SU-DHL-6 (cell line): ENCODE data around the gene DENR.

ENCODE experiments used
- H2AFZ ChIP-seq: fragments of 200-600 bp; sonication (generic); 2 replicates; pipeline ENCODE4 v1.6.1; 2014; ENCODE audit warnings: low read depth, mild to moderate bottlenecking, moderate library complexity, mixed read lengths, antibody characterized with exemption, low read length; ENCODE audit not compliant: severe bottlenecking
- H3F3A ChIP-seq: fragments of 200-600 bp; shearing (Covaris generic); 2 replicates; pipeline ENCODE4 v1.6.0; 2016; ENCODE audit warnings: antibody characterized with exemption, mild to moderate bottlenecking; ENCODE audit not compliant: insufficient read depth
- H3K27ac ChIP-seq: fragments of 200-600 bp; sonication (generic); 2 replicates; pipeline ENCODE4 v1.5.1; 2016; ENCODE audit warnings: low read depth, mild to moderate bottlenecking, low read length, moderate library complexity, mixed read lengths
- H3K27me3 ChIP-seq: fragments of 200-600 bp; sonication (generic), shearing (Covaris generic); 2 replicates; pipeline ENCODE4 v1.6.0; 2014; ENCODE audit warnings: mild to moderate bottlenecking, low read length
- H3K36me3 ChIP-seq: fragments of 200-600 bp; sonication (generic); 2 replicates; pipeline ENCODE4 v1.6.1; 2014; ENCODE audit warnings: mild to moderate bottlenecking, low read length, mixed read lengths
- H3K4me2 ChIP-seq: fragments of 300-600, 200-600 bp; shearing (Covaris generic), sonication (generic); 2 replicates; pipeline ENCODE4 v1.6.0; 2014; ENCODE audit warnings: low read length, low read depth, mild to moderate bottlenecking; ENCODE audit not compliant: poor library complexity, severe bottlenecking
- H3K4me3 ChIP-seq: fragments of 200-600 bp; sonication (generic); 2 replicates; pipeline ENCODE4 v1.5.1; 2014; ENCODE audit warnings: antibody characterized with exemption, low read length, mild to moderate bottlenecking, mixed read lengths; ENCODE audit not compliant: insufficient read depth, poor library complexity, severe bottlenecking
- H3K79me2 ChIP-seq: fragments of 200-600 bp; sonication (generic); 2 replicates; pipeline ENCODE4 v1.6.1; 2014; ENCODE audit warnings: mild to moderate bottlenecking, low read length, moderate library complexity; ENCODE audit not compliant: insufficient read depth
- H3K9ac ChIP-seq: fragments of 200-600 bp; sonication (generic); 2 replicates; pipeline ENCODE4 v1.7.0; 2014; ENCODE audit warnings: mild to moderate bottlenecking, low read length
- H3K9me2 ChIP-seq: fragments of 200-600 bp; sonication (generic); replicated peaks from 2 replicates; pipeline ENCODE4 v1.6.1; 2014; ENCODE audit warnings: low read length; ENCODE audit not compliant: insufficient read depth
- H3K9me3 ChIP-seq: fragments of 200-600 bp; sonication (generic); 2 replicates; pipeline ENCODE4 v1.6.1; 2014; ENCODE audit warnings: low read length, mixed read lengths; ENCODE audit not compliant: insufficient read depth
- H4K20me1 ChIP-seq: fragments of 200-600 bp; sonication (generic); 2 replicates; pipeline ENCODE4 v1.6.1; 2014; ENCODE audit warnings: low read depth, mild to moderate bottlenecking, antibody characterized with exemption, low read length, moderate library complexity, mixed read lengths
- EZH2phosphoT487 ChIP-seq: fragments of 200-600 bp; sonication (generic), shearing (Covaris generic); conservative IDR thresholded peaks from 2 replicates; pipeline ENCODE4 v1.6.1; 2018; ENCODE audit warnings: mild to moderate bottlenecking, antibody characterized with exemption, low read length, moderate library complexity, mixed read lengths
- TF ChIP-seq, protein P1 (sequence below): fragments of 200-600 bp; sonication (generic); IDR thresholded peaks from one replicate; pipeline ENCODE4 v1.5.1; 2017; ENCODE audit warnings: antibody characterized with exemption, mild to moderate bottlenecking, low read length, moderate library complexity; ENCODE audit not compliant: insufficient read depth, poor library complexity, severe bottlenecking

Gene DENR

DNA sequence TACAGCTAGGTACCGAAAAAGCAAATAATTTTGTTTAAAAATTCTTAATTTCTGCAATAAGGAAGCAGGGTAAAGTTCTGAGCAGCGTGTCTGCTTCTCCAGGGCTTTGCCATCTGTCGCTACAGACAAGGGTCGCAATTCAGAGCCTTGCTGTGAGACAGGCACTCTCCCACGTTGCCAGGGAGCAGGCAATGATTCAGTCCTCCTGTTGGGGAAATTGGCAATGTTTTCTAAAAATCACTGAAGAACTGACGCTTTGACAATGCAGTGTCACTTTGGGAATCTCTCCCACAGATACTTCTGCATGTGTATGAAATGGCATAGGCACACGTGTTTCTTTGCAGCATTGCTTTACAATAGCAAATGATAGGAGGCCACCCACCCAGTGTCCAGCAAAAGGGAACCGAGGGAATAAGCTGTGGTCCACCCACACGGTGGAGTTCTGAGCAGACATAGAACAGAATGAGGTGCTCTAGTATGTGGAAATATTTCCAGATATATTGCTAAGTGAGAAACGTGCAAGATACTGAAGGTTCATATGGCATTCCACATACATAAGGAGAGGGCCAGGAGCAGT lies 66.7 kb downstream of the DENR start:
- no peaks in the 10 kb centered on the region for H3K36me3 ChIP-seq
- H4K20me1 ChIP-seq, result no peaks in the 10 kb centered on the region
- no peaks in the 10 kb centered on the region for H3F3A ChIP-seq
- H3K9me3 ChIP-seq, result no peaks in the 10 kb centered on the region
- H2AFZ ChIP-seq, result no peak overlapping the region
- H3K79me2 ChIP-seq, result no peaks in the 10 kb centered on the region
- no peaks in the 10 kb centered on the region for H3K27me3 ChIP-seq
- TF ChIP-seq EZH2phosphoT487, result no peak
- TF ChIP-seq, protein P1, sequence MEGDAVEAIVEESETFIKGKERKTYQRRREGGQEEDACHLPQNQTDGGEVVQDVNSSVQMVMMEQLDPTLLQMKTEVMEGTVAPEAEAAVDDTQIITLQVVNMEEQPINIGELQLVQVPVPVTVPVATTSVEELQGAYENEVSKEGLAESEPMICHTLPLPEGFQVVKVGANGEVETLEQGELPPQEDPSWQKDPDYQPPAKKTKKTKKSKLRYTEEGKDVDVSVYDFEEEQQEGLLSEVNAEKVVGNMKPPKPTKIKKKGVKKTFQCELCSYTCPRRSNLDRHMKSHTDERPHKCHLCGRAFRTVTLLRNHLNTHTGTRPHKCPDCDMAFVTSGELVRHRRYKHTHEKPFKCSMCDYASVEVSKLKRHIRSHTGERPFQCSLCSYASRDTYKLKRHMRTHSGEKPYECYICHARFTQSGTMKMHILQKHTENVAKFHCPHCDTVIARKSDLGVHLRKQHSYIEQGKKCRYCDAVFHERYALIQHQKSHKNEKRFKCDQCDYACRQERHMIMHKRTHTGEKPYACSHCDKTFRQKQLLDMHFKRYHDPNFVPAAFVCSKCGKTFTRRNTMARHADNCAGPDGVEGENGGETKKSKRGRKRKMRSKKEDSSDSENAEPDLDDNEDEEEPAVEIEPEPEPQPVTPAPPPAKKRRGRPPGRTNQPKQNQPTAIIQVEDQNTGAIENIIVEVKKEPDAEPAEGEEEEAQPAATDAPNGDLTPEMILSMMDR, result no peak
- H3K9ac ChIP-seq, result no peak overlapping the region
- no peak overlapping the region for H3K4me3 ChIP-seq
- H3K4me2 ChIP-seq, result no peak overlapping the region
- no peak overlapping the region for H3K27ac ChIP-seq
- H3K9me2 ChIP-seq, result no peaks in the 10 kb centered on the region

DNA sequence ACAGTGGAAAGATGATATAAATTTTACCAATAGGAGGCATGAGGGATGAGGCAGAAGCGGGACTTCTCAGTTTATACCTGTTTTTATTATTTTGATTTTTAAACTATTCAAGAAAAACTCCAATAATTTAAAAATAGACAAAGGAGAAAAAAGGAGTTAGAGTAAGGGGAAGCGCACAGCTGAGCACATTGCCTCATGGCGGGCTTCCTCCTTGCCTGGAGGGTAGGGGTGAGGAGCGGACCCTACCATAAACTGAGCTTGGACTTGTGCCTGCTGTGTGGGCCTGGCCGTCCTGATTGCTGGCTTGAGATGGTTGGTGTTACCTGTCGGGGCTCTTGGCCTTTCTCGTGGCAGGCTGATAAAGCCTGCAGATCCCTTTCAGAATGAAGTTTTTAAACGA lies 67.5 kb downstream of the DENR start:
- TF ChIP-seq EZH2phosphoT487, result no peak
- TF ChIP-seq, protein P1, result no peak
- Histone ChIP-seq H3K4me2 (no peak overlapping the region), H3K9me3 (no peaks in the 10 kb centered on the region)

More for the DNA sequence above, 67.5 kb downstream of the DENR start:
- H3K36me3 ChIP-seq, result no peaks in the 10 kb centered on the region
- no peaks in the 10 kb centered on the region for H4K20me1 ChIP-seq
- no peaks in the 10 kb centered on the region for H3K79me2 ChIP-seq
- no peaks in the 10 kb centered on the region for H3F3A ChIP-seq
- H2AFZ ChIP-seq, result no peak overlapping the region
- no peak overlapping the region for H3K9ac ChIP-seq
- no peaks in the 10 kb centered on the region for H3K9me2 ChIP-seq
- no peaks in the 10 kb centered on the region for H3K27me3 ChIP-seq
- no peak overlapping the region for H3K4me3 ChIP-seq
- no peak overlapping the region for H3K27ac ChIP-seq
